ENCODE measurements around the gene ARL15.

Gene ARL15

GRCh38 chr5:54270326-54270725, 40.0 kb downstream of the ARL15 start:
- H3K9me3 ChIP-seq: no peaks in the 10 kb centered on the region; the same call in 1 of the 2 replicates
- H3K4me3 ChIP-seq: no peak overlapping the region
- DNase-seq (ENCODE audit: low spot score in 2 of 2): no peak
- no peaks in the 10 kb centered on the region for H3K27me3 ChIP-seq (ENCODE audit: low read depth)
- in situ Hi-C loops (cut with MboI; ENCODE audit: low sequenced_read_pairs): loop anchor here (25.0 kb wide), 1 partner anchor 592 kb away; no protein-coding TSS in a partner anchor
- H3K36me3 ChIP-seq (replicated peaks): no peaks in the 10 kb centered on the region
- no peaks in the 10 kb centered on the region for H3K4me1 ChIP-seq

DNA sequence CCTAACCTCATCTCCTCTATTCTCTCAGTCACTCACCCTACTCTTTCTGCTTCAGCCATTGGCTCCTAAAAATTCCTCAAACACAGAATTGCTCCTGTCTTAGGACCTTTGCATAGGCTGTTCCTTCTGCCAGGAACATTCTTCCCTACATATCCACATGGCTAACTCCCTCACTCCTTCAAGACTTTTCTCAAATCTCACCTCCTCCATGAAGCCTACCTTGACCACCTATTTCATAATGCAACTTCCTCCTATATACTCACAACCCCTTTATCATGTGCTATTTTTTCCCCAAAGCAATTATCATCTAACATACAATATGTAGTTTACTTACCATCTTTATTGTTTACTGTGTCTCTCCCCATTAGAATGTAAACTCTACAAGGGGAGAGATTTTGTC, 45.8 kb downstream of the ARL15 start:
- in situ Hi-C loops (cut with MboI; ENCODE audit: low sequenced_read_pairs): loop anchor here (25.0 kb wide), 1 partner anchor 598 kb away; no protein-coding TSS in a partner anchor
- no peaks in the 10 kb centered on the region for H3K27me3 ChIP-seq (ENCODE audit: low read depth)
- no peak for DNase-seq (ENCODE audit: low spot score in 2 of 2)

DNA sequence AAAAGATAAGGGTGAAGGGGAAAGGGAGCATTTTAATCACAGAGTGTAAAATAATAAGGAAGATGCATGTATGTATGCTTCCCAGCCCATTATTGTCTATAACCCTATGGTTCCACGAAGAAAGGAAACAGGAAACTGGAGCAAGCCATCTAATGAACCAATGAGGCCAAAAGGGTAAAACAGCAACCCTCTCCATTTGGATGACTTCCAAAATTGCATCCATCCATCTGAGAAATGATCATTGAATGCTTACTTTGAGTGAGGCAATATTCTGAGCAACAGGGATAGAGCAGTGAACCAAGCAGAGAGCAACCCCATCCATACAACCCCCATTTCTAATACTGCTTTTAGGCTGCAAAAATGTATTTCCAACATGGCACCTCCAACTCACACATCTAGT, 46.9 kb downstream of the ARL15 start:
- no peaks in the 10 kb centered on the region for H3K36me3 ChIP-seq (replicated peaks)
- in situ Hi-C loops (cut with MboI; ENCODE audit: low sequenced_read_pairs): loop anchor here (25.0 kb wide), 1 partner anchor 599 kb away; no protein-coding TSS in a partner anchor
- H3K27me3 ChIP-seq (ENCODE audit: low read depth): no peaks in the 10 kb centered on the region
- H3K4me1 ChIP-seq: no peaks in the 10 kb centered on the region
- no peaks in the 10 kb centered on the region; the same call in 1 of the 2 replicates for H3K9me3 ChIP-seq
- H3K4me3 ChIP-seq: no peak overlapping the region
- no peak for DNase-seq (ENCODE audit: low spot score in 2 of 2)

More for the DNA sequence above, 45.8 kb downstream of the ARL15 start:
- Histone ChIP-seq H3K4me3 (no peak overlapping the region), H3K36me3 (replicated peaks) (no peaks in the 10 kb centered on the region), H3K4me1 (no peaks in the 10 kb centered on the region), H3K9me3 (no peaks in the 10 kb centered on the region; the same call in 1 of the 2 replicates)

- no peaks in the 10 kb centered on the region for H3K36me3 ChIP-seq (replicated peaks)
- no peaks in the 10 kb centered on the region for H3K27me3 ChIP-seq (ENCODE audit: low read depth)
- no peak for DNase-seq (ENCODE audit: low spot score in 2 of 2)
- H3K9me3 ChIP-seq: no peaks in the 10 kb centered on the region
- in situ Hi-C loops (cut with MboI; ENCODE audit: low sequenced_read_pairs): loop anchor here (25.0 kb wide), 1 partner anchor 601 kb away; no protein-coding TSS in a partner anchor
- no peak overlapping the region for H3K4me3 ChIP-seq
- H3K4me1 ChIP-seq: no peaks in the 10 kb centered on the region
Observed at GRCh38 chr5:54261596-54261995, 48.8 kb downstream of the ARL15 start.

DNA sequence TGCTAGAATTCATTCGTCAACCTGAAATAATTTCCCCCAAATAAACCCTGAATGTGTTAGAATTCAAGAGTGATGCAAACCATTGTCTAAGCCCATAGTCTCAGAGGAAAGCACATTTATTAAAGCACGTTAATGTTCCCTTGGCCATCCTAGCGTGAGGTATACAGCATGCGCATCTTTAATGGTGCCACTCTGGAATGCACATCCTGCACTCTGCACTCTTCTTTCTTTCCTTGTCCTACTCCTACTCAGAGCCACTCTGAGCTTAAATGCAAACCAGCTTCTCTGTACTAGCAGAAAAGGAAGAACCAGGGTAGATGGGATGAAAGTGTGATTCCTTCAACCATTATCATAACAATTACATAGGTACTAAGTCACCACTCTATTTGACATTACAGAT, 50.4 kb downstream of the ARL15 start:
- no peaks in the 10 kb centered on the region for H3K9me3 ChIP-seq
- no peaks in the 10 kb centered on the region for H3K27me3 ChIP-seq (ENCODE audit: low read depth)
- in situ Hi-C loops (cut with MboI; ENCODE audit: low sequenced_read_pairs): loop anchor here (10.0 to 25.0 kb wide), 2 partner anchors 235 to 602 kb away; no protein-coding TSS in a partner anchor
- no peaks in the 10 kb centered on the region for H3K4me1 ChIP-seq
- DNase-seq (ENCODE audit: low spot score in 2 of 2): no peak
- no peaks in the 10 kb centered on the region for H3K36me3 ChIP-seq (replicated peaks)
- H3K4me3 ChIP-seq: no peak overlapping the region

DNA sequence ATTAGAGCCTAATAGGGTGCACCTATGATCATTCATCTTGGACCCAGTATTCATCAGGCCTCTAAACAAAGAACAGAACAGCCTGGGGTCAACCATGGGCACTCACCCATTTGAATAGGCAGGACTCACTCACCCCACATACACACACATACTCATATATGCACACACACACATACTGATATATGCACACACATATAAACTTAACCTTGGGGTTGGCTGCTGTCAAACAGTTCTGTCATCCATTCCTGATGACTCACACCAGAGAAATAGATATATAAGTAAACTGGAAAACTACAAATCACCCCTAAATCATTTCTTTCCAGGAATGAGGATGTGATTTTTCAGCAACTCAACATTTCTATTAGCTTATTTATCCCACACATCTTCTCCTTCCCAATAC, 51.3 kb downstream of the ARL15 start:
- Histone ChIP-seq H3K4me1 (no peaks in the 10 kb centered on the region), H3K9me3 (no peaks in the 10 kb centered on the region), H3K4me3 (no peak overlapping the region), H3K27me3 (ENCODE audit: low read depth) (no peaks in the 10 kb centered on the region), H3K36me3 (replicated peaks) (no peaks in the 10 kb centered on the region)
- in situ Hi-C loops (cut with MboI; ENCODE audit: low sequenced_read_pairs): loop anchor here (10.0 to 25.0 kb wide), 2 partner anchors 236 to 603 kb away; no protein-coding TSS in a partner anchor
- DNase-seq (ENCODE audit: low spot score in 2 of 2): no peak

- in situ Hi-C loops (cut with MboI; ENCODE audit: low sequenced_read_pairs): loop anchor here (10.0 to 25.0 kb wide), 2 partner anchors 237 to 605 kb away; no protein-coding TSS in a partner anchor
- no peak for DNase-seq (ENCODE audit: low spot score in 2 of 2)
- no peaks in the 10 kb centered on the region for H3K27me3 ChIP-seq (ENCODE audit: low read depth)
- no peaks in the 10 kb centered on the region for H3K9me3 ChIP-seq
- no peak overlapping the region for H3K4me3 ChIP-seq
- no peaks in the 10 kb centered on the region for H3K36me3 ChIP-seq (replicated peaks)
- H3K4me1 ChIP-seq: no peaks in the 10 kb centered on the region
Observed at GRCh38 chr5:54257366-54258118, 52.8 kb downstream of the ARL15 start.

GRCh38 chr5:54254482-54255198, 55.7 kb downstream of the ARL15 start:
- no peaks in the 10 kb centered on the region for H3K27me3 ChIP-seq (ENCODE audit: low read depth)
- DNase-seq (ENCODE audit: low spot score in 2 of 2): no peak
- H3K9me3 ChIP-seq: no peaks in the 10 kb centered on the region
- H3K4me3 ChIP-seq: no peak overlapping the region
- in situ Hi-C loops (cut with MboI; ENCODE audit: low sequenced_read_pairs): loop anchor here (10.0 to 25.0 kb wide), 2 partner anchors 240 to 608 kb away; no protein-coding TSS in a partner anchor
- H3K4me1 ChIP-seq: no peaks in the 10 kb centered on the region
- no peaks in the 10 kb centered on the region for H3K36me3 ChIP-seq (replicated peaks)

DNA sequence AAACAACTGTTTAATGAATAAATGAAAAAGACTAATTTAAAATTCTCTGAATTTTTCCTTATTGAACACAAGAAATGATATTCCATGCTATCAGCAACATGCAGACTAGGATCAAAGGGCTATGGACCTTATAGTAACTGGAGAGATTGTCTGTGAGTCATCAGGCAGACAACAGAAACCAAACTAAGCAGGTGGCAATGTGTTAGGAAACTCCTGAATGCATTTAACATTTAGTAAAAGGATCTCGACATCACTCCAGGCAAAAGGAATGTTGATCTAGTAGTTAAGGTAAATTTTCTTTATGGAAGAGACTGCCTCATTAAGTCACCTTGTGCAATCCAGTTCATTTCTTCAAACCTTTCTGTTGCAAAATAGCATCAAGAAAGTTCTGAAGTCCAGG, 58.4 kb downstream of the ARL15 start:
- in situ Hi-C loops (cut with MboI; ENCODE audit: low sequenced_read_pairs): loop anchor here (10.0 to 25.0 kb wide), 2 partner anchors 243 to 610 kb away; no protein-coding TSS in a partner anchor
- H3K27me3 ChIP-seq (ENCODE audit: low read depth): no peaks in the 10 kb centered on the region
- no peak overlapping the region for H3K4me3 ChIP-seq
- DNase-seq (ENCODE audit: low spot score in 2 of 2): no peak
- H3K4me1 ChIP-seq: no peaks in the 10 kb centered on the region
- no peaks in the 10 kb centered on the region for H3K9me3 ChIP-seq
- H3K36me3 ChIP-seq (replicated peaks): no peaks in the 10 kb centered on the region

DNA sequence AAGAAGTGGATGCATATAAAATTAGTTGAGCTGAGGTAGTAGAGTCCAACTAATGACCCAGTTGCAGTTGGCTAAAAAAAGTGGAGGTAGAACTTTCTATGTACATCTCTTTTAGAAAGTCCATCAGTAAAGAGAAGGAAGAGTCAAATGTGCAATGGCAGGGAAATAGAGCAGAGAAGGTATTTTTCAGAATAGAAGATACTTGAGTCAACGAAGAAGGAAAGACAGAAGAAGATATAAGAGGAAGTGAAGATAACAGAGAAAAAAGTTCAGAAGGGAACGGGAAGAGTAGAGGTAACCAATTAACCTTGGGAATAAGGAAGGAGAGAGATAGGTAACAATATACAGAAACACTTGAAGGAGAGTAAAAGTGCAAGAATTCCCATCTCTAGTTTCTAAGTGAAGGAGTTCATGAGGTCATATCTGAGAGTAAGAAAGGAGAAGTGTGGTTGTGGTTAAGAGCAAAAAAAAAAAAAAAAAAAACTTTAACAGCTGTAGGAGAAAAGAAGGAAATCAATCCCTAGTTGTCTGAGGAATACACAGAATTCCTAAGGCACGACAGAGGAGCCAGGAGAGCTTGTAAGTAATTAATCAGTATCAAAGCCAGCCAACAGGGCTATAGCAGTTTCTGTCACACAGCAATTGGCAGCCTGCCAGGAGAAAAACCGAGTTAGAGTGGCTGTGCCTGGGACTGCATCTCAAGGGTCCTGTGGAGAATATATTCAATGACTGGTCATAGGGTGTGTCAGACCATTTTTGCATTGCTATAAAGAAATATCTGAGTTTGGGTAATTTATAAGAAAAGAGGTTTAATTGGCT, 61.0 kb downstream of the ARL15 start:
- H3K36me3 ChIP-seq (replicated peaks): no peaks in the 10 kb centered on the region
- in situ Hi-C loops (cut with MboI; ENCODE audit: low sequenced_read_pairs): loop anchor here (10.0 to 25.0 kb wide), 3 partner anchors 245 to 1087 kb away; no protein-coding TSS in a partner anchor
- no peaks in the 10 kb centered on the region for H3K9me3 ChIP-seq
- no peaks in the 10 kb centered on the region for H3K4me1 ChIP-seq
- peak in 1 of 2 experiments; percentile 47 for DNase-seq (ENCODE audit: low spot score in 2 of 2)
- H3K4me3 ChIP-seq: no peak overlapping the region
- H3K27me3 ChIP-seq (ENCODE audit: low read depth): no peaks in the 10 kb centered on the region

DNA sequence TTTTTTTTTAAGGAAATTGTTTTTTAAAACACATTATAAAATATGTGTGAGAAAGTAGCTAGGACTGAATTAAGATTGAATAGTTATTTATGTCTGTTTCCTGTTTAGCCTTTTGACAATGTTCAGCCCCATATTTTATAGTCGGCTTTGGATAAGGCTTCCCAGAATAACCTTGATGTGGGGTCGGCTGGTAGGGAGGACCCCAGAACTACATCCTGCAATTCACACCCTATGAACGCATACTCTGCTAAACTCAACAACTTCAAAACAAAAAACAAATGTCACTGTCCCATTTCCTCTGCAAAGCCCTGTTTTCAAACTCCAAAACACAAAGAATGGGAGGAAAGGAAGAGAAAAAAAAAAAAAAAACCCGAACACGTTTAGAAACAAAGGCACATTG, 63.1 kb downstream of the ARL15 start:
- in situ Hi-C loops (cut with MboI; ENCODE audit: low sequenced_read_pairs): loop anchor here (25.0 kb wide), 1 partner anchor 1085 kb away; no protein-coding TSS in a partner anchor

GRCh38 chr5:54243483-54244080, 66.8 kb downstream of the ARL15 start:
- in situ Hi-C loops (cut with MboI; ENCODE audit: low sequenced_read_pairs): loop anchor here (25.0 kb wide), 1 partner anchor 1081 kb away; no protein-coding TSS in a partner anchor
- DNase-seq (ENCODE audit: low spot score in 2 of 2): peak; percentile 51 to 59
- no peaks in the 10 kb centered on the region for H3K27me3 ChIP-seq (ENCODE audit: low read depth)

More for the DNA sequence above, 63.1 kb downstream of the ARL15 start:
- Histone ChIP-seq H3K27me3 (ENCODE audit: low read depth) (no peaks in the 10 kb centered on the region), H3K9me3 (no peaks in the 10 kb centered on the region), H3K36me3 (replicated peaks) (no peaks in the 10 kb centered on the region), H3K4me1 (no peaks in the 10 kb centered on the region), H3K4me3 (no peak overlapping the region)
- DNase-seq (ENCODE audit: low spot score in 2 of 2): no peak

More at GRCh38 chr5:54243483-54244080, 66.8 kb downstream of the ARL15 start:
- H3K4me3 ChIP-seq: no peak overlapping the region
- H3K9me3 ChIP-seq: no peaks in the 10 kb centered on the region
- H3K36me3 ChIP-seq (replicated peaks): no peaks in the 10 kb centered on the region
- no peaks in the 10 kb centered on the region for H3K4me1 ChIP-seq

Measured in HAP-1 (cell line).